Measurements from ENCODE around the gene KRTAP10-1. TPM values are rescaled to one million over a fixed set of nuclear protein-coding genes. Genes with fewer than 3 reads are reported as not detected.
A peak's percentile ranks its signal among the peaks of the same experiment; 100 is the strongest.

Gene KRTAP10-1
- total and polyA plus RNA-seq, 2 experiments from 2014 or later = not detected

DNA sequence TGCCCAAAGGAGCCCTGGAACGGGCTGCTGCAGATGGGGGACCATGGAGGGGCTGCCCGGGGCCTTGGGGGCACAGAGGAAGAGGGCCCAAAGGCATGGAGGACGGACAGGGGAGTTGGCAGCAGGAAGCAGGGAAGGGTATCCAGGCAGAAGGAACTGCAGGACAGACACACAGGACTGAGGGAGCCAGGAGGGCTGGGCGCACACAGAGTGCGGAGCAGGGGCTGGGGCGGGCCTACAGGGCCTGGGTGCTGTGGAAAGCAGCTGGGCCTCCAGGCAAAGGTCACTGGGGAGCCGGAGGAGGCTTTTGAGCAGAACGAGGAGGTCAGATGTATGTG lies 28.1 kb downstream of the KRTAP10-1 start:
- Histone ChIP-seq H3K9ac (no peak overlapping the region), H3K4me3 (no peak overlapping the region), H2AFZ (no peak overlapping the region), H3K27me3 (replicated peaks; ENCODE audit: insufficient read depth) (0 out of 2 replicates have a peak, but pooled peaks cover 13% of the 10 kb centered on the region), H3K27ac (no peak overlapping the region), H4K20me1 (ENCODE audit: insufficient read depth) (no peaks in the 10 kb centered on the region), H3K4me1 (ENCODE audit: insufficient read depth) (no peaks in the 10 kb centered on the region), H3K9me2 (ENCODE audit: insufficient read depth) (no peaks in the 10 kb centered on the region), H3K79me2 (ENCODE audit: insufficient read depth) (no peaks in the 10 kb centered on the region), H3K9me3 (ENCODE audit: low read depth) (no peaks in the 10 kb centered on the region), H3F3A (ENCODE audit: insufficient read depth) (no peaks in the 10 kb centered on the region), H3K4me2 (ENCODE audit: unreplicated experiment) (no peak overlapping the region), H3K36me3 (ENCODE audit: low read depth) (no peaks in the 10 kb centered on the region)
- in situ Hi-C loops (cut with MboI) = loop anchor here (10.0 to 25.0 kb wide), 2 partner anchors 283 to 425 kb away; partner anchors contain the start of gene SLX9
- TF ChIP-seq EZH2phosphoT487 (IDR thresholded peaks at IDR 0.05; ENCODE audit: insufficient read depth, low read depth) = no peak
- no peak for TF ChIP-seq EZH2 (IDR thresholded peaks at IDR 0.05; ENCODE audit: insufficient read depth, poor library complexity, severe bottlenecking)
- no peak for DNase-seq
- 52 to 60% methylated on average over 5 to 8 of the region's 8 CpGs for WGBS, 2 experiments (ENCODE audit: low coverage in 1 of 2, low lambda C conversion rate in 2 of 2, missing lambda C conversion rate in 2 of 2)

DNA sequence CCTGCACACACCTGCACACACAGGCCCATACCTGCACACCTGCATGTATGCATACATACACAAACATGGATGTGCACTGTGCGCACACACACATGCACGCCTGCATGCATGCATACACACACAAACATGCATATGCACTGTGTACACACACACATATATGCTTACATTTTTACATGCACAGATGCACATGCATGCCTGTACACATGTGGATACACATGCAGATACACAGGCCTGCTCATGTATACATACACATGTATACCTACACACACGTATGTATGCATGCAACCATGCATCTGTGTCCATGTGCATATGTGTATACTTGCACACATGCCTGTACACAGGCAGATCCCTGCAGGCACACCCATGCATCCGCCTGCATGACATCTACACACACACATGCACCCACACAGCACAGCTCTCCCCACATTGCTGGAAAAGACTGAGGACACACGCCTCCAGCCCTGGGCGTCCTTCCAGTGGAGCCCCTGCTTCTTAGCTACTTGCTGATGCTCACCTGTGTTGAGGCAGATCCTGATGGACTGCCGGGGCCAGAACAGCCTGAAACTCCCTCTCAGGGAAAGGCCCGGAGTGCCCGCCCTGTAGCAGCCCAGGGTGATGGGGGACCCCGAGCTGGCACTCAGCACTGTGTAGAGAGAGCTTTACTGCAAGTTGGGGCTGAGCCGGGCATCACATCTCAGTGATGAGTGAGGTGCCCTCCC lies 28.6 kb downstream of the KRTAP10-1 start:
- no peaks in the 10 kb centered on the region for H3F3A ChIP-seq (ENCODE audit: insufficient read depth)
- no peak for DNase-seq
- no peaks in the 10 kb centered on the region for H3K4me1 ChIP-seq (ENCODE audit: insufficient read depth)
- H4K20me1 ChIP-seq (ENCODE audit: insufficient read depth) = no peaks in the 10 kb centered on the region
- H3K4me3 ChIP-seq = no peak overlapping the region
- WGBS, 2 experiments (ENCODE audit: low coverage in 1 of 2, low lambda C conversion rate in 2 of 2, missing lambda C conversion rate in 2 of 2) = 68 to 77% methylated on average over 11 of the region's 11 CpGs
- H3K9ac ChIP-seq = no peak overlapping the region
- in situ Hi-C loops (cut with MboI) = loop anchor here (10.0 to 25.0 kb wide), 2 partner anchors 283 to 426 kb away; partner anchors contain the start of gene SLX9
- H2AFZ ChIP-seq = no peak overlapping the region
- no peaks in the 10 kb centered on the region for H3K36me3 ChIP-seq (ENCODE audit: low read depth)
- H3K9me2 ChIP-seq (ENCODE audit: insufficient read depth) = no peaks in the 10 kb centered on the region
- 0 out of 2 replicates have a peak, but pooled peaks cover 14% of the 10 kb centered on the region for H3K27me3 ChIP-seq (replicated peaks; ENCODE audit: insufficient read depth)
- no peaks in the 10 kb centered on the region for H3K79me2 ChIP-seq (ENCODE audit: insufficient read depth)
- no peak overlapping the region for H3K4me2 ChIP-seq (ENCODE audit: unreplicated experiment)
- H3K27ac ChIP-seq = no peak overlapping the region
- no peaks in the 10 kb centered on the region for H3K9me3 ChIP-seq (ENCODE audit: low read depth)
- TF ChIP-seq EZH2 (IDR thresholded peaks at IDR 0.05; ENCODE audit: insufficient read depth, poor library complexity, severe bottlenecking) (no peak), EZH2phosphoT487 (IDR thresholded peaks at IDR 0.05; ENCODE audit: insufficient read depth, low read depth) (no peak)

DNA sequence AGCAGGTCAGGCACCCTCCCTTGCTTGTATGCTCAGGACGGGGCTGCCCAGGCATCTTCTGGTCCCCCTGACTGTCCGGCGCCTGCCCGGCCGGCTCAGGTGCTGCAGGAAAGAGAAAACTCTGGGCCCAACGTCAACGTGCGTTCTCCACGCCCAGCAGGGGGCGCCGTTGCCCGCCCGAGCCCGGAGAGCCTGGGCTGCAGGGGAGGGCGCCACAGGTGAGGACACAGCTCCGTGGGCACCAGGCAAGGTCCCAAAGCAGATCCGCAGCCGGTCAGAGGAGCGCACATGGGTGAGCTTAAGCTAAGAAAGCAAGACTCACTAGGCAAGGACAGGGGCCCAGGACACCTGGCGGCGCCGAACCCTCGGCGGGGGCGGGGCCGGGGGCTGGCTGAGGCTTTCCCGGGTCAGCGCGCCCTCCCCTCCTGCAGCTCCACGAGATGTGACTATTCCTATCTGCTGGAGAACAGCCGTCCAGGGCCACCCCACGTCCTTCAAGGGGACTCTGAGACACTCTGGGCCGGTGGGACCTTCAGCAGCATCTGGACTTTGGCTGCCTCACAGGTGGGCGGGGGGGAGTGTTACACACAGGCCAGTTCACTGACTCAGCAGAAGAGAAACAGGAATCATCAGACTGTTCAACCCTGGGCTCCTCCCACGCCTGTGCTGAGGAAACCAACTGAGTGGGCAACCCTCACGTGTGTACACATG lies 29.3 kb downstream of the KRTAP10-1 start:
- Histone ChIP-seq H3K36me3 (ENCODE audit: low read depth) (no peaks in the 10 kb centered on the region), H3K27ac (no peak overlapping the region), H3K4me3 (no peak overlapping the region), H3K9me2 (ENCODE audit: insufficient read depth) (no peaks in the 10 kb centered on the region), H2AFZ (no peak overlapping the region), H3K9ac (no peak overlapping the region), H3K4me2 (ENCODE audit: unreplicated experiment) (no peak overlapping the region), H3K9me3 (ENCODE audit: low read depth) (no peaks in the 10 kb centered on the region), H4K20me1 (ENCODE audit: insufficient read depth) (no peaks in the 10 kb centered on the region), H3K27me3 (replicated peaks; ENCODE audit: insufficient read depth) (0 out of 2 replicates have a peak, but pooled peaks cover 14% of the 10 kb centered on the region), H3K4me1 (ENCODE audit: insufficient read depth) (no peaks in the 10 kb centered on the region), H3F3A (ENCODE audit: insufficient read depth) (no peaks in the 10 kb centered on the region), H3K79me2 (ENCODE audit: insufficient read depth) (no peaks in the 10 kb centered on the region)
- 9% methylated on average over 27 to 36 of the region's 36 CpGs for WGBS, 2 experiments (ENCODE audit: low coverage in 1 of 2, low lambda C conversion rate in 2 of 2, missing lambda C conversion rate in 2 of 2)
- peak; percentile 62 for DNase-seq
- TF ChIP-seq EZH2 (IDR thresholded peaks at IDR 0.05; ENCODE audit: insufficient read depth, poor library complexity, severe bottlenecking) (no peak), EZH2phosphoT487 (IDR thresholded peaks at IDR 0.05; ENCODE audit: insufficient read depth, low read depth) (no peak)
- in situ Hi-C loops (cut with MboI) = loop anchor here (10.0 to 25.0 kb wide), 2 partner anchors 284 to 427 kb away; partner anchors contain the start of gene SLX9

DNA sequence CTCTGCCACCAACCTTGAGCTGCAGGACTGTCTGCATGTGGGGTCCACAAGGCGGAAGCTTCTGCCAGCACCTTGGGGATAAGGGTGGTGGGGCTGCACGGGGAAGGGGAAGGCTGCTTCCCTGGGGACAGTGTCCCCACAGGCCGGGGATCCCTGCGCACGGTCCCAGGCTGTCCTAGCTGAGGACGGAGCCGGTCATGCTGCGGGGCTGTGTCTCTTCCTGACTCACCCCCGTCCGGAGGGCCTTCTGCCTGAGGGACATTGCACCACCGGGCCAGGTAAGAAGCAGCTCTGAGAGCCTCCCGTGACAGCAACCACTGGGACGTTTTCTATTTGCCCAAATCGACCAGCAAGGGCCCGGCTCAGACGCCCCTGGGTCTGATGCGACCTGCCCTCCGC lies 29.9 kb downstream of the KRTAP10-1 start:
- H3K4me3 ChIP-seq = no peak overlapping the region
- H3K36me3 ChIP-seq (ENCODE audit: low read depth) = no peaks in the 10 kb centered on the region
- no peaks in the 10 kb centered on the region for H3K9me2 ChIP-seq (ENCODE audit: insufficient read depth)
- no peak overlapping the region for H2AFZ ChIP-seq
- TF ChIP-seq EZH2 (IDR thresholded peaks at IDR 0.05; ENCODE audit: insufficient read depth, poor library complexity, severe bottlenecking) = no peak
- TF ChIP-seq EZH2phosphoT487 (IDR thresholded peaks at IDR 0.05; ENCODE audit: insufficient read depth, low read depth) = no peak
- no peak overlapping the region for H3K4me2 ChIP-seq (ENCODE audit: unreplicated experiment)
- no peaks in the 10 kb centered on the region for H3F3A ChIP-seq (ENCODE audit: insufficient read depth)
- in situ Hi-C loops (cut with MboI) = loop anchor here (10.0 to 25.0 kb wide), 2 partner anchors 285 to 427 kb away; partner anchors contain the start of gene SLX9
- H3K27me3 ChIP-seq (replicated peaks; ENCODE audit: insufficient read depth) = 0 out of 2 replicates have a peak, but pooled peaks cover 14% of the 10 kb centered on the region
- no peaks in the 10 kb centered on the region for H4K20me1 ChIP-seq (ENCODE audit: insufficient read depth)
- no peaks in the 10 kb centered on the region for H3K79me2 ChIP-seq (ENCODE audit: insufficient read depth)
- no peak overlapping the region for H3K9ac ChIP-seq
- H3K27ac ChIP-seq = no peak overlapping the region
- WGBS, 2 experiments (ENCODE audit: low coverage in 1 of 2, low lambda C conversion rate in 2 of 2, missing lambda C conversion rate in 2 of 2) = 30 to 33% methylated on average over 11 to 16 of the region's 18 CpGs
- no peak for DNase-seq
- no peaks in the 10 kb centered on the region for H3K9me3 ChIP-seq (ENCODE audit: low read depth)
- no peaks in the 10 kb centered on the region for H3K4me1 ChIP-seq (ENCODE audit: insufficient read depth)
